Gastrocnemius medialis (tissue), 4 donors: ENCODE data around the gene COL4A6.

ENCODE experiments used
- CTCF ChIP-seq, 5 experiments: fragments of 450-650 bp in 3 of 5; fragments of 200-600 bp in 2 of 5; sonication (generic) in 2 of 5; IDR thresholded peaks in 4 of 5; conservative IDR thresholded peaks in 1 of 5; 1 replicate in 4 of 5; 2 replicates in 1 of 5; pipeline ENCODE4 v1.5.1; 2016 to 2019; ENCODE audit warnings: antibody characterized with exemption in 5 of 5, mild to moderate bottlenecking in 3 of 5, moderate library complexity in 3 of 5
- POLR2A ChIP-seq, 2 donors: fragments of 450-650 bp; IDR thresholded peaks; one replicate each; pipeline ENCODE4 v1.6.1; 2017; ENCODE audit warnings: antibody characterized with exemption in 2 of 2, mild to moderate bottlenecking in 2 of 2, moderate library complexity in 2 of 2

GRCh38 chrX:108162265-108162664, 276.0 kb downstream of the COL4A6 start:
- TF ChIP-seq CTCF (IDR thresholded peaks at IDR 0.05 in 4 of 5, conservative IDR thresholded peaks at IDR 0.05 in 1 of 5) (no peak), POLR2A (IDR thresholded peaks at IDR 0.05) (no peak)
